HEK293 (cell line): ENCODE data around the gene BMP10.

Experiments used
- CTCF ChIA-PET: fragments of 350-600 bp; formaldehyde crosslinking; extraction: SDS; loops from one replicate; lab custom pipeline; 2021; ENCODE audit warnings: antibody characterized with exemption; lab: Yijun Ruan, JAX
- POLR2A ChIA-PET: fragments of 300-600 bp; formaldehyde crosslinking; extraction: SDS; loops from one replicate; lab custom pipeline; 2020; ENCODE audit warnings: antibody characterized with exemption, inconsistent platforms; lab: Yijun Ruan, JAX
- H3K27ac ChIP-seq: fragments of 200-500 bp; sonication (Bioruptor generic); 2 replicates; pipeline ENCODE4 v1.5.1; 2014; ENCODE audit warnings: low read depth, low read length, control low read depth, inconsistent platforms; ENCODE audit errors: extremely low read depth
- H3K36me3 ChIP-seq, 2 experiments: fragments of 200-500 bp in 1 of 2; sonication (Bioruptor generic) in 1 of 2; 1 replicate in 1 of 2; 2 replicates in 1 of 2; pipeline ENCODE4 v1.5.1; 2014 to 2017; ENCODE audit warnings: inconsistent platforms in 2 of 2, low read length in 2 of 2; ENCODE audit not compliant: control insufficient read depth in 2 of 2, insufficient read depth in 1 of 2
- H3K4me1 ChIP-seq: fragments of 200-500 bp; sonication (Bioruptor generic); 2 replicates; pipeline ENCODE4 v1.5.1; 2014; ENCODE audit warnings: mild to moderate bottlenecking, low read length, inconsistent platforms; ENCODE audit not compliant: control insufficient read depth, insufficient read depth
- H3K4me3 ChIP-seq: 2 replicates; pipeline ENCODE4 v1.5.1; 2011; ENCODE audit warnings: low read depth, mild to moderate bottlenecking, control low read depth, low read length, moderate library complexity
- H3K9me3 ChIP-seq: fragments of 200-500 bp; sonication (Bioruptor generic); 2 replicates; pipeline ENCODE4 v1.5.1; 2014; ENCODE audit warnings: low read depth, low read length, inconsistent platforms; ENCODE audit not compliant: control insufficient read depth, insufficient read depth
- FEZF1 ChIP-seq: fragments of 450-650 bp; formaldehyde crosslinking; IDR thresholded peaks from 2 replicates; pipeline ENCODE4 v1.5.1; 2016; ENCODE audit warnings: missing biosample characterization, missing genetic modification characterization
- GLI4 ChIP-seq: fragments of 450-650 bp; formaldehyde crosslinking; IDR thresholded peaks from 2 replicates; pipeline ENCODE4 v1.5.1; 2016; ENCODE audit warnings: missing biosample characterization, missing genetic modification characterization
- IKZF3 ChIP-seq: fragments of 450-650 bp; IDR thresholded peaks from 2 replicates; pipeline ENCODE4 v1.5.0; 2018; ENCODE audit warnings: missing biosample characterization, mild to moderate bottlenecking, missing genetic modification characterization, moderate library complexity
- KLF1 ChIP-seq: fragments of 450-650 bp; formaldehyde crosslinking; IDR thresholded peaks from 2 replicates; pipeline ENCODE4 v1.5.1; 2016; ENCODE audit warnings: missing biosample characterization, missing genetic modification characterization
- SP7 ChIP-seq: fragments of 450-650 bp; formaldehyde crosslinking; IDR thresholded peaks from 2 replicates; pipeline ENCODE4 v1.5.1; 2016; ENCODE audit warnings: missing biosample characterization, missing genetic modification characterization
- TSHZ1 ChIP-seq: fragments of 450-650 bp; formaldehyde crosslinking; IDR thresholded peaks from 2 replicates; pipeline ENCODE4 v1.5.1; 2016; ENCODE audit warnings: missing biosample characterization, missing genetic modification characterization, borderline replicate concordance
- YY1 ChIP-seq: fragments of 450-650 bp; formaldehyde crosslinking; IDR thresholded peaks from 2 replicates; pipeline ENCODE4 v1.5.1; 2018; ENCODE audit warnings: missing biosample characterization, missing genetic modification characterization
- ZBTB10 ChIP-seq: fragments of 450-650 bp; formaldehyde crosslinking; IDR thresholded peaks from 2 replicates; pipeline ENCODE4 v1.5.1; 2016; ENCODE audit warnings: missing biosample characterization, missing genetic modification characterization
- ZBTB44 ChIP-seq: fragments of 450-650 bp; IDR thresholded peaks from 2 replicates; pipeline ENCODE4 v1.5.1; 2018; ENCODE audit warnings: missing biosample characterization, mild to moderate bottlenecking, missing genetic modification characterization
- ZBTB7A ChIP-seq: fragments of 450-650 bp; formaldehyde crosslinking; IDR thresholded peaks from 2 replicates; pipeline ENCODE4 v1.5.1; 2016; ENCODE audit warnings: low read depth, missing biosample characterization, missing genetic modification characterization
- ZEB2 ChIP-seq: fragments of 450-650 bp; formaldehyde crosslinking; IDR thresholded peaks from 2 replicates; pipeline ENCODE4 v1.5.1; 2016; ENCODE audit warnings: missing biosample characterization, missing genetic modification characterization
- ZFP37 ChIP-seq: fragments of 450-650 bp; formaldehyde crosslinking; IDR thresholded peaks from 2 replicates; pipeline ENCODE4 v1.5.1; 2016; ENCODE audit warnings: missing biosample characterization, missing genetic modification characterization
- ZNF133 ChIP-seq: fragments of 450-650 bp; formaldehyde crosslinking; IDR thresholded peaks from 2 replicates; pipeline ENCODE4 v1.5.1; 2016; ENCODE audit warnings: missing biosample characterization, missing genetic modification characterization
- ZNF16 ChIP-seq: fragments of 450-650 bp; formaldehyde crosslinking; IDR thresholded peaks from 2 replicates; pipeline ENCODE4 v1.5.1; 2016; ENCODE audit warnings: low read depth, missing biosample characterization, missing genetic modification characterization
- ZNF2 ChIP-seq: fragments of 450-650 bp; formaldehyde crosslinking; IDR thresholded peaks from 2 replicates; pipeline ENCODE4 v1.5.1; 2016; ENCODE audit warnings: missing biosample characterization, missing genetic modification characterization
- ZNF248 ChIP-seq: fragments of 450-650 bp; formaldehyde crosslinking; IDR thresholded peaks from 2 replicates; pipeline ENCODE4 v1.5.1; 2017; ENCODE audit warnings: missing biosample characterization, missing genetic modification characterization
- ZNF37A ChIP-seq: fragments of 450-650 bp; IDR thresholded peaks from 2 replicates; pipeline ENCODE4 v1.5.1; 2018; ENCODE audit warnings: missing biosample characterization, missing genetic modification characterization
- ZNF433 ChIP-seq: fragments of 450-650 bp; formaldehyde crosslinking; IDR thresholded peaks from 2 replicates; pipeline ENCODE4 v1.5.1; 2016; ENCODE audit warnings: missing biosample characterization, missing genetic modification characterization, low read depth
- ZNF580 ChIP-seq: fragments of 450-650 bp; formaldehyde crosslinking; IDR thresholded peaks from 2 replicates; pipeline ENCODE4 v1.5.1; 2016; ENCODE audit warnings: missing biosample characterization, missing genetic modification characterization
- ZNF585B ChIP-seq: fragments of 450-650 bp; formaldehyde crosslinking; IDR thresholded peaks from 2 replicates; pipeline ENCODE4 v1.5.1; 2016; ENCODE audit warnings: missing biosample characterization, missing genetic modification characterization
- ZSCAN18 ChIP-seq: fragments of 450-650 bp; formaldehyde crosslinking; IDR thresholded peaks from 2 replicates; pipeline ENCODE4 v1.5.1; 2016; ENCODE audit warnings: missing biosample characterization, missing genetic modification characterization

The BMP10 gene

GRCh38 chr2:68920481-68921170 is 49.4 kb upstream of the BMP10 start:
- CTCF ChIA-PET, result interaction anchor here (0.7 to 1.7 kb wide), 6 partner anchors 12 to 433 kb away, joined by 3 to 5 read pairs (median 4); no protein-coding TSS in a partner anchor

GRCh38 chr2:68918497-68918896 is 47.3 kb upstream of the BMP10 start:
- ChIA-PET CTCF (interaction anchor here (0.6 to 3.0 kb wide), 6 partner anchors 11 to 455 kb away, joined by 3 to 12 read pairs (median 6); no protein-coding TSS in a partner anchor), POLR2A (no interaction called here)
- Histone ChIP-seq H3K9me3 (no peaks in the 10 kb centered on the region), H3K36me3 (no peaks in the 10 kb centered on the region), H3K27ac (no peak overlapping the region), H3K4me3 (no peak overlapping the region), H3K4me1 (no peaks in the 10 kb centered on the region)
- TF ChIP-seq ZNF585B (tag by site-specific recombination) (no peak), ZSCAN18 (tag by site-specific recombination) (no peak), ZBTB44 (tag by site-specific recombination) (no peak), ZNF2 (tag by site-specific recombination) (no peak), FEZF1 (tag by site-specific recombination) (no peak), GLI4 (tag by site-specific recombination) (no peak), SP7 (tag by site-specific recombination) (no peak), ZBTB10 (tag by site-specific recombination) (no peak), KLF1 (tag by site-specific recombination) (no peak), TSHZ1 (no peak), ZNF580 (tag by site-specific recombination) (no peak), ZNF433 (tag by site-specific recombination) (no peak), ZNF37A (tag by site-specific recombination) (no peak)

More at GRCh38 chr2:68920481-68921170, 49.4 kb upstream of the BMP10 start:
- Histone ChIP-seq H3K27ac (no peak overlapping the region), H3K36me3 (no peaks in the 10 kb centered on the region), H3K9me3 (no peaks in the 10 kb centered on the region), H3K4me1 (no peaks in the 10 kb centered on the region), H3K4me3 (no peak overlapping the region)
- TF ChIP-seq ZNF16 (tag by site-specific recombination) (no peak), ZNF248 (no peak), IKZF3 (tag by site-specific recombination) (no peak), ZBTB7A (no peak), ZEB2 (tag by site-specific recombination) (no peak), YY1 (no peak), ZFP37 (tag by site-specific recombination) (no peak), ZNF133 (tag by site-specific recombination) (no peak)
- POLR2A ChIA-PET, result no interaction called here
